GM12872 (cell line): ENCODE measurements around the gene RREB1.

Experiments used
- TF ChIP-seq, protein P1 (sequence below): IDR thresholded peaks from 3 replicates; pipeline ENCODE4 v1.5.1; 2011; ENCODE audit warnings: low read depth, mild to moderate bottlenecking, low read length, moderate library complexity; ENCODE audit not compliant: insufficient read depth

The RREB1 gene

DNA sequence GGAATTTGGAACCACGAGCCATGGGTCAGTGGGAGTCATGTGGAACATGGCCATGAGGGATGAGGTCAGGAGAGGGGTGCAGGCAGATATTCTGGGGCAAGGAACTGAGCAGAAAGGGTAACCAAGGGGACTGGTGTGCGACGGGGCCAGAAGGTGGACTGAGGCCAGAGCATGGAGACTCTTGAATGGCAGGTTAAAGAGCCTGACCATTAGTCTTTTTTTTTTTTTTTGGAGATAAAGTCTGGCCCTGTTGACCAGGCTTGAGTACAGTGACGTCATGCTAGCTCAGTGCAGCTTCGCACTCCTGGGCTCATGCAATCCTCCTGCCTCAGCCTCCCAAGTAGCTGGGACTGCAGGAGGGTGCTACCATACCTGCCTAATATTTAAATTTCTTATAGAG, 64.0 kb downstream of the RREB1 start:
- TF ChIP-seq, protein P1, sequence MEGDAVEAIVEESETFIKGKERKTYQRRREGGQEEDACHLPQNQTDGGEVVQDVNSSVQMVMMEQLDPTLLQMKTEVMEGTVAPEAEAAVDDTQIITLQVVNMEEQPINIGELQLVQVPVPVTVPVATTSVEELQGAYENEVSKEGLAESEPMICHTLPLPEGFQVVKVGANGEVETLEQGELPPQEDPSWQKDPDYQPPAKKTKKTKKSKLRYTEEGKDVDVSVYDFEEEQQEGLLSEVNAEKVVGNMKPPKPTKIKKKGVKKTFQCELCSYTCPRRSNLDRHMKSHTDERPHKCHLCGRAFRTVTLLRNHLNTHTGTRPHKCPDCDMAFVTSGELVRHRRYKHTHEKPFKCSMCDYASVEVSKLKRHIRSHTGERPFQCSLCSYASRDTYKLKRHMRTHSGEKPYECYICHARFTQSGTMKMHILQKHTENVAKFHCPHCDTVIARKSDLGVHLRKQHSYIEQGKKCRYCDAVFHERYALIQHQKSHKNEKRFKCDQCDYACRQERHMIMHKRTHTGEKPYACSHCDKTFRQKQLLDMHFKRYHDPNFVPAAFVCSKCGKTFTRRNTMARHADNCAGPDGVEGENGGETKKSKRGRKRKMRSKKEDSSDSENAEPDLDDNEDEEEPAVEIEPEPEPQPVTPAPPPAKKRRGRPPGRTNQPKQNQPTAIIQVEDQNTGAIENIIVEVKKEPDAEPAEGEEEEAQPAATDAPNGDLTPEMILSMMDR: no peak

DNA sequence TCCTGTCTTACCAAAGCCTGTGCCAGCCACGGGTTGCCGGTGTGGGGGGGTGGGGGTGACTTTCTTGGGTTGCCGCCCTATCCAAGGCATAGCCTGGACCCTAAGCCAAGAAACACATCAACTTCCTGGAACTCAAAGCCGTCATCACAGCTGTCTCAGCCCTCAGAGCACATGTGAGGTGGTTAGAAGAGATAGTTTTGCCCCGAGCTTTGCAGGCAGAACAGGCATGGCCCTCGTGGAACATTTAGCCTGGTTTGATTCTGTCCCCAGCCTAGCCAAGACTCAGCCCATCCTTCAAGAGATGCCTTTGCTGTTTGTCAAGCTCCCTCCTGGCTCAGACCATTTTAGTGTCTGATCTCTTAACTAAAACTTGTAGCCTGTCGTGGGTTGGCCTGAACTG, 64.9 kb downstream of the RREB1 start:
- TF ChIP-seq, protein P1: no peak

DNA sequence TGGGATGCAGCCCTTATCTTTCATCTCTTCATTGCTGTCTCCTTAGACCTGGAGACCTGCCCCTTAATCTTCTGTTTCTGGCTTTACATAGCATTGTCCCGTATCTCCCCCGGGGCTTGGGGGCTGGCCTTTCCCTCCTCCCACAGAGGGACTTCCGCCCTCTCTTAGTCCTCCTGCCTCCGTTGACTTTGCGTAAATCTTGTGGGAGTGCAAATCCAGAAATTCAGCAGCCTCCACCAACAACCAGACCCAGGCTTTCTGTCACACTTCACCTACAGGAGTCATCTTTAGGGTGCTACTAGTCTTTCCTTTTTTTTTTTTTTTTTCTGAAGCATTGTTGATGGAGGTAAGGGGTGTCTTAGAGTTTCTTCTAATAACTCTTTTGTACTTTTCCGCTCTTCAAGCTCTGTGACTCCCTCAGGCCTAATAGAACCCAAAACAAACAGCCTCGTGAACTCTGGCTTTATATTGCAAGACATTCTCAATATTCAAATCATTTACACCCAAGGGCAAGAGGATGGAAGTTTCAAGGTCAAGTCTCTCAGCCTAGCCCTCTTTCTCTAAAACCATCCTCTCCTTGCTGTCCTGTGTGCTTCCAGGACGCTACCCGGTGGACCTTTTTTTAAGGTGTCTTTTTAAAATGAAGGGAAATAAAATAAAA, 66.2 kb downstream of the RREB1 start:
- TF ChIP-seq, protein P1: no peak

DNA sequence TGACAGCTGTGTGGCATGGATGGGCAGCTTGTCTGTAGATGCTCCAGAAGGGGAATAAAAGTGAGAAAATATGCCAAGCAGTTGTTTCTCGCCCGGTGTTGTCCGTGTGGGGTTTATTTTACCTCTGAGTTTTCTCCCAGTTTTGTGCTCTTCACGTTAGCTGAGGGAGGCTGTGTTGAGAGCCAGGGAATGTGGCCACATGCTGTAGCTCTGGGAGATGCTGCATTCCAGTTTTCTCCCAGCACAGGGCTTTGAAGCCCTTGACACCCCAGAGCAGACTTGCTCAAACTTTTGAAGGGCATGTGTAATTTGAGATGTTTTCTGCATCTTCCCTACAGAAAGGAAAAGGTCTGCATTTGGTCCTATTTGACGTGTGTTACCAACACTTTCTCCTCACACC, 67.7 kb downstream of the RREB1 start:
- TF ChIP-seq, protein P1: no peak

DNA sequence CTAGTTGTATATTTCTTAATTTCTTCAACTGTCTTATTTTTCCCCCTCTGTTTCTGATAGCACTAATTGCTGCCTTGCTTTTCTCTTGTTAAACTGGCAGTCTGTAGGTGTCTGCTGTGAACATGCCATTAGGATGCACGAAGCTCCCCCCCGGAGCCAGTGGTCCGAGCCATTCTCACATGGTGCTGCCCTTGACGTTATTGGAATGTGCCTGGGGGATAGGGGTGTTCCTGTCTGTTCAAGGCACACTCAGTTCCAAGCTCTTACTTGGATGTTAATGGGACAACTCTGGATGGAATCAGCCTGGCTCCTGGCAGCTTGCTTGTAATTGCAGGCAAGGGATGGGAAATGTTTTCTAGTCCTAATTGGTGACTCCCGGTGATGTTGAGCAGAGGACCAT, 68.4 kb downstream of the RREB1 start:
- TF ChIP-seq, protein P1: no peak

DNA sequence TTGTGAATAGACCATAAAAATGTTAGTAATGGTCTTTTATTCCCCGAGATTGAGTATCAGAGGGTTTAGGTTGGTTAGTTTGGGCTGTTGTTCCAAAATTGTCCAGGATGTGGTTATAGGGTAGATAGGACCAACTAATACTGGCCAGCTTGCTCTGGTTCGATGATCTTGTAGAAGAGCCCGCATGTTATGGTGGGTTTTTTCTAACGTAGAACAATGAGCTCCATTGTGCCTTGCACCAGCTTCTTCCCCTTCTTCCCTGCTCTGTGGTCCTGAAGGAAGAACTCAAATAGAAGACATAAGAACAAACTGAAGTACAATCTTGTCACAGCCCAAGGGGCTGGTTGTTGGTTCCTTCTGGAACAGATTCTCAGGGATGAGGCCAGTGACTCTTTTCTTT, 70.5 kb downstream of the RREB1 start:
- TF ChIP-seq, protein P1: no peak

DNA sequence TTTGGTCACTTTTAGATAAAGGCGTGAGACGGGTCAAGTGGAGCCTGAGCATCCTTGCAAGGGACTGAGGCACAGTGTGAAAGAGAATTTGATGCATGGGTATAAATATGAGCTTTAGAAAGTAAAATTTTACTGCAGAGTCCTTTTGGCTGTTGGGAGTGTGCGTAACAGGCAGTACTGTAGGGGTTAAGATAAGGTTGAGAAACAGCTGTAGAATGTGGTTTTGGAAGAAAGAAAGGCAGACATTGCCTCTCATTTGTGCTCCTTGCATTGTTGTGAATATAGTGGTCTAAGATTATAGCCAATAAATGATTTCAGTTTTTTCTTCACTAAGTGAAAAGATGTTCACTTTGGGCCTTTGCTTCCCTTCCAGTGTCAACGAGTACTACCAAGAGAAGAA, 73.0 kb downstream of the RREB1 start:
- TF ChIP-seq, protein P1: no peak
